Measurements from ENCODE around the gene SMCO3.

Gene SMCO3

DNA sequence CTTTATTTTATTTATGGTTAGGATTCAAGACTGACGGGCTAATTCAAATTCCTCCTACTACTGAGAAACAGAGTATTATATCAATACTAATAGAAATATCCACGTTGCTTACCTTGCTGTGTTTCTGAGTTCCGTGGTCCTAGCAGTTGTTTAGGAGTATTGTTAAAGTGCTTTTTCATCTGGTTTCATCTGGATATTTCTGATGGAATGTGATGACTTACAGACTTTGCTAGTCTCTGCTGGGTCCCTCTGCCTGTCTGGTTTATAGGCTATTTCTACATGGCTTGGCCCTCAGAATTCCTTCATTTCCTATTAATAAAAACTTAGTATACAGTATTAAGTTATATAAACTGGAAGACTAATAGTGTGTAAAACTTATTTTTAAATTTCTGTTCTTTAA, at the start of gene SMCO3:
Gene SMCO3 (minus strand): TSS at position 169 of the 400 bp plus-strand sequence. CDS start 7,502 bp downstream, outside the sequence.
- DNase-seq, result no peak

DNA sequence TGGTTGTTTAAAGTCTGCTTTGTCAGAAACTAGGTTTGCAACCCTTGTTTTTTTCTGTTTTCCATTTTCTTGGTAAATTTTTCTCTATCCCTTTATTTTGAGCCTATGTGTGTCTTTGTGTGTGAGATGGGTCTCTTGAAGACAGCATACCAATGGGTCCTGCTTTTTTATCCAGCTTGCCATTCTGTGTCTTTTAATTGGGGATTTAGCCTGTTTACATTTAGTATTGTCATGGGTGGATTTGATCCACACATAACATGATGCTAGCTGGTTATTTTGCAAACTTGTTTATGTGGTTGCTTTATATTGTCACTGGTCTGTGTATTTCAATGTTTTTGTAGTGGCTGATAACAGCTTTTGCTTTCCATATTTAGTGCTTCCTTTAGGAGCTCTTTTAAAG, 46.5 kb upstream of the SMCO3 start:
- no peak for DNase-seq

DNA sequence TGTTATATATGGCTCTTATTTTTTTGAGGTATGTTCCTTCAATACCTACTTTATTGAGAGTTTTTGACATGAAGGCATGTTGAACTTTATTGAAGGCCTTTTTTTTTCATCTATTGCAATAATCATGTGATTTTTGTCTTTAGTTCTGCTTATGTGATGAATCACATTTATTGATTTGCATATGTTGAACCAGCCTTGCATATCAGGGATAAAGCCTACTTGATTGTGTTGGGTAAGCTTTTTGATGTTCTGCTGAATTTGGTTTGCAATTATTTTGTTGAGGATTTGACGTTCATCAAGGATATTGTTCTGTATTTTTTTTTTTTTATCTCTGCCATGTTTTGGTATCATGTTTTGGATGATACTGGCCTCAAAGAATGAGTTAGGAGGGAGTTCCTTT, 44.5 kb upstream of the SMCO3 start:
- DNase-seq, result no peak

DNA sequence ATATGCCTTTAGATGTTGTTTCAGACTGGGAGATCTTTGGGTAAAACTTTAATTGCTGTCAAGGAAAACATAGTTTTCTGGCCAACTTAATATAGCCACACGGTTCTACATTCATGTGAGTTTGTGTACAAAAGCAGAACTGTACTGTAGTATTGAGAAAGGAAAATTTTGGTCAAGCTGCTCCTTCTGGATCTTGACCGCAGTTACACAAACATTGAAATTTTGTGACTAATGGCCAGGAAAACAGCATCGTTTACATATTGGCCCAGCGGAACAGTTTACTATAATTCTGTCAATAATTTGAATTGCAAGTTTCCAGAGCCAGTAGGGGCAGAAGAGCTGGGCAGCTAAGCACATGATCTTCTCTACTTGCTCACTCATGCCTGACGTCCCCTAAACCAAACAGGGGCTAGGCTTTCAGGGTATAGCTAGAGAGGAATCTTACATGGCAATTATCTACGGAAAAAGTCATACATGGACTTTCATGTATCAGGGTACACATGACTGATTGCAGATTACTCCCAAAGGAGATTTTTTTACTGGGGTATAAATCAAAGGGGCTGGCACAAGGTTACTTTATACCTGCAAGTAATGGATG, 40.7 kb upstream of the SMCO3 start:
- DNase-seq, result no peak

DNA sequence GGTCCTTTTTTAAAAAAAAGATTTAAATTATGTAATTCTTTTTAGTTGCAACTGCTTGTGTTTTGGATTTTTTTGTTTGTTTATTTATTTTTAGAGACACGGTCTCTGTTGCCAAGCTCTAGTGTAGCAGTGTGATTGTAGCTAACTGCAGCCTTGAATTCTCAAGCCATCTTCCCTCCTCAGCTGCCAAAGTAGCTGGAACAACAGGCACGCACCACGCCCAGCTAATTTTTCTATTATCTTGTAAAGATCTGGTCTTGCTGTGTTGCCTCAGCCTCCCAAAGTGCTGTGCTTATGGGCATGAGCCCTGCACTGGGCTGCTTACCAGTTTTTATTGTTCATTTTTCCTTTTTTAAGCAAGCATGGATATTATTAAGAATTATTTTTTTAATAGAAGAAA, 40.0 kb upstream of the SMCO3 start:
- DNase-seq, result no peak

DNA sequence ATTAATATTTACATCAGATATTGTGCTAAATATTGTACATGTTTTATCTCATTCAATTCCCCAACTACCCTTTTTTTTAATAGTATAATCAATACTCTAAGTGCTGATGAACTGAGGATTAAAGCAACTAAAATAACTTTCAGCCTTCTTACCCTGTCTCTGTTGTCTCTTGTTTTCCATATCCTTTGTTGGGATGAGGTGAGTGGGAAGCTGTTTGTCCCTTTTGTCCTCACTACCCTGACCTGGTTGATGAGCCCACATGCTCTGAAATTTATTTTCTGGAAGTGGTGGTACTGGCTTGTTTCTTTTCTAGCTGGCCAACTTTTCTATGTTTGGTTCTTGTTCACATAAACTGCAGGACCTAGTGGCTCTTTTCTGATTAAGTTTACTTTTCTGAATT, 38.9 kb upstream of the SMCO3 start:
- DNase-seq, result no peak

DNA sequence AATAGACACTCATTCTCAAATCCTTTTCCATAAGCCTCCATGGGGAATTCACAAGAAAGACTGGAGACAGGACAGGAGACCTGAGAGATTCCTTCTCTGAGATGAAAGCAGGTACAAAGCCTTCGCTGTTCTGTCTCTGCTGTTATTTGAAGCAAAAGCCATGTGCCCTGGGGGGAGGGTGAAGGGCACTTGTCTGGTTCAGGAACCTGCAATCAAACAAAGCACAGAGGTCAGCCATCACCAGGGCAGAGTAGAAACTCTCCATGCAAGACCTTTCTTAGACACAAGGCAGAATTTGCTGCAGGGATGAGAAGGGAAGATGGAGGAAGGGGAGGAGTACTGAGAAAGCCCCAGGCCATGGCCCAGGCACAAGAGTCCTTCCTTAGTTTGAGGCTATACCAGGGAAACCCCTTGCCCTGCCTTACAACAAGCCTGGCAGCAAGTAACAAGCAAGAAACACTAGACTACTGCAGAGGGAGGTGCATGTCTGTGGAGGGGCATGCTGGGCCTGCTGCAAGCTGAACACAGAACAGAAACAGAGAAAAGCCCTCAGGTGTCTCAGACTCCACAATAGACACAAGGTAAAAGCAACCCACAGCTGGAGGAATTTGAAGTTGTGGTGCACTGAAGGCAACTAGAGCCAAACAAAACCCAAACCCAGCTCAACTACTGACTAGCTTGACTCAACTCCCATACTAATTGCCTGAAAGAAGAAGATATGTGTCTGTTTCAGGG, 37.1 kb upstream of the SMCO3 start:
- no peak for DNase-seq

DNA sequence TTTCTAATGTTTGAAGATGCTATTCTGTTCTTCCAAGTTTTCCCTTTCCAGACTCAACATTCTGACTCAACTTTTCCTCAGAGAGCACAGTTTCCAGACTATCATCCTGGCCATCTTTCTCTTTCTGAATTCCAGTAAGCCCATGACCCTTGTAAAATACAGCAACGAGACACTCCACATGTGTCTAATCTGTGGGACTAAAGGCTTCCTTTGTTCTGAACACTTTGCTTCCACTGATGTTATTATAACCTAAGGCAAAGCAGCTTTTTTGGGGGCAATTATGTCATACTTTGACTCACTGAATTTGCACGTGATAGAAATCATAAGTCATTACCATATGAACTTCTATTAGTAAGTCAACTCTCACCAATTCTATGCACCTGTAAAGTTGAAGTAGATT, 35.7 kb upstream of the SMCO3 start:
- DNase-seq, result no peak

DNA sequence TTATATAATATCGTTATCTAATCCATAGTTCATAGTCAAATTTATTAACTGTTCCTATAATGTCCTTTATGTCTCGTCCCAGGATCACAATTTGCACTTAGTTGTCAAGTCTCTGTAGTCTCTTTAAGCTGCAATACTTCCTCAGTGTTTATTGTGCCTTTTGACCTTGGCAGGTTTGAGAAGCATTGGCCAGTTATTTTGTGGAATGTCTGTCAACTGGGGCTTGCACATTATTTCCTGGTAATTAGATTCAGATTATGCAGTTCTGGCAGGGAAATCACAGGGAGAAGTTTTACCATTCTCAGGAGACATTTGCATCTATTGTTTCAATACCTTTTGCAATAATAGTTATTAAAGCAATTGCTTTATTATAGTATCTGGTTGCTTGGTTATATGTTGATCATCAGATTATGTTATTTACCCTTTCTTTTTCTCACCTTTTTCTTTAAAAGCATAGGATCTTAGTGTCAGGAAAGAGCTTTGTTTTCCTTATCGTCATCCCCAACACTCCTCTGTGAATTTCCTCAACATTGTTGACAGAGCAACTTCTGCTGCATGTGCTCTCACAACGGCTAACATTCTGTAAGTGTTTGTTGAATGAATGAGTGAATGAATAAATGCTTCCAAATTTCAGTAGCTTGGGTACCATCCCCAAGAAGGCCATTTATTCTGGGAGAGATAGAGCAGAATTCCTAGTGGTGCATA, 33.0 kb upstream of the SMCO3 start:
- no peak for DNase-seq

DNA sequence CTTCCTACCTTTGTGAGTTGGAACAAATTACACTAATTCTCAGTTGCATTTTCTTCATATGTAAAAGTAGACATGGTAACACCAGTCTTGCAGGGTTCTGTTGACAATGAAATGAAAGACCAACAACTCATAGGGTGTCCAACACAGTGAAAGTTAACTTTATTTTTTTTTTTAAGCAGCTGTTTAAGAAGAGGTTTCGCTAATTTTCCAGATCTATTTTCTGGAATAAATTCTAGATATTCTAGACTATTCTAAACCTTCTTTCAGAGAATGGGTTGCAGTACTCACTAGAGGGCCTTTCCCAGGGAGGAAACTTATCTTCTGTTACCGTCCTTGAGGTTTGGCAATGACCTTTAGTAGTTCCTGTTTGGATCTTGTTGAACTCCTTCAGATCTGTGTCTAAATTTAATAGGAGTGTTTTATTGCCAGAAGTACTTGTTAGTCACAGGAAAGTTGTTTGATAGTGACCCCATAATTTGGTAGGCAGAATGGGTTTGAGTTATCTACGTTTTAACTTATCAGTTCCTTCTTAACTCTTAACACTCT, 32.1 kb upstream of the SMCO3 start:
- DNase-seq, result peak in 1 of 2 experiments; percentile 14

DNA sequence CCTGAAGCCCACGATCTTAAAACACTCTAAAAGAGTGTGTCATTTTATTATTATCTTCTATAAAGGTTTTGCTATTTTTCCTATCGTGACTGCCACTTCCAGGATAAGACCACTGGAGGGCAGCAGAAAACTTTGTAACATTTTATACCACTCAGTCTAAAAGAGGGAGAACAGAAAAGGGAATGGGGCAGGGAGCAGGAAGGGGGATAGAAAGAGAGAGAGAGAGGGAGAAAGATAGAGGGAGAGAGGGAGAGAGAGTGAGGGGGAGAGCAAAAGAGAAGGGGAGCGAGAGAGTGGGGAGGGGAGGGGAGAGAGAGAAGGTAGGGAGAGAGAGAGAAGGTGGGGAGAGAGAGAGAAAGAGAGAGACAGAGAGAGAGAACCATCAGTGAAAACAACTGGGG, 31.4 kb upstream of the SMCO3 start:
- peak; percentile 44 to 48 for DNase-seq

DNA sequence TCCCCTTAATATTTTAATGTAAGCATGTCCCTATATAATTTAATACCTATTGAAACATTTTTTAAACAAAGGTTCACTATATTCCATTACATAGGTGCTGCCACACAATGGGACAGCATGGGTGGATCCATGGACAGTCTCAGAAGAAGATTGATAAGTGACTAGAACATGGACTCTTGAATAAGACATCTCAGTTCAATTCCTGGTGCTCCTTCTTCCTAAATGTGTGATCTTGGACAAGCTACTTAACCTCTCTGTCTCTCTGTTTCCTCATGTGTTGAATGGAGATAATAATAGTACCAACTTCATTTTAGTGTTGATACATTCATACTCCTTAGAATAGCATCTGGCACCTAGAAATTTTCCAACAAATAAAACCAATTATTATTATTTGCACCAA, 30.4 kb upstream of the SMCO3 start:
- no peak for DNase-seq

DNA sequence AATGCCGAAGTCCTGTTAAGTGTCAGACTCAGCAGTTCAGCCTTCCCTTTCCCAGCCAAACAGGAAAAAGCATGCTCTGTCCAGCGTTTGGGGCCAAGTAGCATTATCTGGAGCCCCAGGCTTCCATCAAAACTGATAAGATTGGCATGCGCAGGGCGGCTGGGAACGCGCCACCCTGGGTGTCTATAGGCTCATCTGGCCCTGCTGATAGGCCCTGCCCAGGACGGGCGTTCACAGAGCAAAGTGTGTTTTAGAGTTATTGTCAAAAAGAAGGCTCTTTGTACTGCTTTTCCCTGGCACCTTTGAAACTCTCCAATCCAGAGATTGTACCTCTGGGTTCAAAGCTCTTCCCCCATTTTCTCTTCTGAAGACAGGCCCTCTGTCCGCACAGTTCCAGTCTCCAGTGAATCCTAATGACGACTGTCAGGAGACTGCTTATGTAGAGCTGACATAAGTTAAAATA, 29.5 kb upstream of the SMCO3 start, which contains the start of gene ART4:
Gene ART4 (minus strand): TSS at position 102 of the 463 bp plus-strand sequence. CDS start 413 bp downstream, outside the sequence.
- DNase-seq, result no peak

DNA sequence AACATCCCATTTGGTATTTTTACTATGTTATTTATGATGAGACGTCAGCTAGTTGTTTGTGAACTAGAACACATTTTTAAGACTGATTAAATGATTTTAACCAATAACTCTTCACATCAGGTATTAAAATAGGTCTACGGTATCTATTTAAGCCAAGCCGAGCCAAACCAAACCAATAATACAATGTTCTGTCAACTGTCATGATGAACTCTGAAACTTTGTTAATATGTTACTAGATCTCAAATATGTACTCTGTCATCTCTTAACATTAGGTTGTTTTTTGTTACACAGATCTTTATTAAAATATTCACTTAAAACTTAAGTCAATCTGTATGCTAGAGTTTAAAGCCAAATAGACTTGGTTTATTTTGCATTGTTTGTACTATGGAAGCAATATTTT, 28.3 kb upstream of the SMCO3 start:
- no peak for DNase-seq

DNA sequence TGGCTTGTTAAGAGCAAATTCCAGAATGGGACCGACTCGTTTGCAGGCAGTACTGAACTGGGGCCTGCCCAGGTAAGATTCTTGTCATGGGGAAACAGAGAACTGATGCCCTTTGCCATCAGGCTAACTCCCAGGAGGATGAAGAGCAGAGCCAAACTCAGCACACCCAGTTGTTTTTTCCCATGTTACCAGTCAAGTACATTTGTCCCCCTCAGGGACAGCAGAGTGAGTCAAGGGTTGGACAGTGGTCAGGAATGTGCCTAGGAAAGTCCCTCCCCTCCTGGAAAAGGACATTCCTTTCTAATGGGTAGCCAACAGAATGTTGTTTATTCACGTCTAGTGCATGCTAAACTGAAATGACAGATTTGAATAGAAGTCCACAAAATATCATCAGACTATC, 27.8 kb upstream of the SMCO3 start:
- no peak for DNase-seq

DNA sequence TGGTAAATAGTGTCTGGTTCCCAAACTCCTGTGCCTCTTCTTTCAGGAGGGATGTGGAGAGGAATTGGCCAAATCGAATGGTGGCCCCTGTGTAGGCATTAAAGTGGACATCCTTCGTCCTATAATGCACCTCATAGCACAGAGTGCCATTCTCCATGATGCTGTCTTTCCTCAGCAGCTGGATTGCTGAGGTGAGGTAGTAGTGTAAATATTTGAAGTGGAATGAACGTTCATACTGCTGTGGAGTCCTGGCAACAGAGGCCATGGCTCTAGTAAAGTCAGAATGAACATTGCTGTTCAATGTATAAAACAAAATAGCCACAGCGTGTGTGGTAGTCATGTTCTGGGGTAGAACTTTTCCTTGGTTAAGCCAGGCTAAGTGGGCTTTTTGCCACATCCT, 26.6 kb upstream of the SMCO3 start:
- DNase-seq, result no peak

DNA sequence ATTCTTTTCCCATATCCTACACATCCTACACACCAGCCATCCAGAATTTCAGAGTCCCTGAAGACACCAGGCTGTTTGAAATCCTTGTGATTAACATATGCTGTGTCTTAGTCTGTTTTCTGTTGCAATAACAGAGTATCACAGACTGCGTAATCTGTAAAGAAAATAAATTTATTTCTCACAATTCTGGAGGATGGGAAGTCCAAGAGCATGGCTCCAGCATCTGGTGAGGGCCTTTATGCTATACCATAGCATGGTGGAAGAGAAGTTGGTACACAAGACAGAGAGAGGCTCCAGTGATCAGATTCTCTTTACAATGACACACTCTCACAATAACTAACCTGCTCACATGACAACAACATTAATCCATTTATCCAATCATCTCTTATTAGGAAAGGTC, 25.3 kb upstream of the SMCO3 start:
- DNase-seq, result no peak

DNA sequence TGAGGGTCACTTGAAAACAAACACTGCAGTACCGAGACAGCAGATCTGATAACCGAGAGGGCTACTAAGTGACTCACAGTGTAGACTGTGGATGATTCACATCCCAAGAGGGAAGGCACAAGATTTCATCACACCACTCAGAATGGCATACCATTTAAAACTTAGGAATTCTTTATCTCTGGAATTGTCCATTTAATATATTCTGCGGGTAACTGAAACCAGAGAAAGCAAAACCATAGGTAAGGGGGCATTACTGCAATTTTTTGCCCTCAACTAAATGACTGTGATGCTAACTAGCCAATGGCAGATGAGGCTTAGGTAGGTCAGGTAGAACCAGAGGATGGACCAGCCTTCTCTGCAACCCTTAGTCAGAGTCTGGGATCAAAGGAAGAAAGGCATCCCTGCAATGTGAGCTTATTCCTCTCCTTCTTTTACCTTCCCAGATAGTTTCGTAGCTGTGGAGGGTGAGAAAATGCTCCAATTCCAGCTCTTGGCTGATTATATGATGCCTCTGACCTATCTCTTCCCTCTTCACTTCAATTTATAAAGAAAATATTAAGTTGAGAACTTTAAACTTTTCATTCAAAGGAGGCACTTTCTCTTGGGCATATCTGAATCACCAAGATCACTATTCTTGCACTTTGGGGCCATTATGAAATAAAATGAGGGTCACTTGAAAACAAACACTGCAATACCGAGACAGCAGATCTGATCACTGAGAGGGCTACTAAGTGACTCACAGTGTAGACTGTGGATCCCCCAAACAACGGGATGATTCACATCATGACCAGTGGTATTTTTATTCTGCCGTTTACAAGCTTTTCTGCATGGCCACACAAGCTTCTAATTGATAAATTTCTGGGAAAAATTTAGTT, 22.6 kb upstream of the SMCO3 start:
- no peak for DNase-seq

DNA sequence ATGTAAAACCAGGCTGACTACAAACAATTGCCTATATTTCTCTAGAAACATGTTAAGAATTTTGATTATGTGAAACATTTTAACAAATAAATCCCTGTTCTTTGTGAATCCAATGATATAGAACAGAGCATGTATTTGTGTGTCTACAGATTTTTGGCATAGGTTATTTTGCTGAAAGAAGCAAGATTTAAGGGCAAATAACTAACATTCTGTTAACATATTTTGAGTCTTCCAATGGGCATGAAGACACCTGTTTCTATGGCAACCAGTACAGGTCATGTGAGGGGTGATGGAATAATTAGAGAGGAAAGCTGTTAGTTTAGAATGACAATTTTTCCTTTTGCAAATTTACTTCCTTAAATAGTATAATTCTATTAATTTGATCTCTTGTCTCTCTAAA, 20.5 kb upstream of the SMCO3 start:
- DNase-seq, result no peak

DNA sequence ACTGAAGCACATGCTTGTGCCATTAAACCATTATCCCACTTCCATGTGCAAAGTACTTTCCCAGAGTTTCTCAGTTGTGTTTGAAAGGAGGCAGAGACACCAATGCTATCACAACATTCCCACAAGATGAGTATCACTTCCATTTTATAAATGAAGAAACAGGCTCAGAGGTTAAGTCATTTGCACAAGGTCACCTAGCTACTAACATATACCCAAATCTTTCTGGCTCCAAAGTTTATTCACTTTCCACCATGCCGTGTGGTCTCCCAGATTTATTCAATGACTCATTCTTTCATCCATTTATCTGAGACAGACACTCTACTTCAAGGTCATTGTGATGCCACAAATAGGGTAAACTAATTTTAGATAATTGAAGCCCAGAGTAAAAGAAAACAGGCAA, 20.0 kb upstream of the SMCO3 start:
- DNase-seq, result no peak

DNA sequence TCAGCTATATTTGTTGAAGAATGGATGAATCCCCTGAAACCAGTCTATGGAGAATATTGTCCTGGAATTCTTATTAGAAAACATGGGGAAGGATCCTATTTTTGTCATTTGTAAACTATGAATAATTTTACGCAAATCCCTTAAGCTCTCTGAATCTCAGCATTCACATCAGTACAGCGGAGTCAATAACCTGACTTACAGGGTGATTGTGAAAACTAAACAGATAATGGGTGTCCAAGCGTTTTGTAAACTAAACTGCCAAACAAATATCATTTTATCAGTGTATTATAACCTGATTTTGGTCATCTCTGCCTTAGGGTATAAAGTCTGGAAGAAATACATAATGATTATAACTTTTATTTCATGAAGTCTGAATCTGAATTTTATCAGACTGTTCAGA, 19.4 kb upstream of the SMCO3 start:
- no peak for DNase-seq

DNA sequence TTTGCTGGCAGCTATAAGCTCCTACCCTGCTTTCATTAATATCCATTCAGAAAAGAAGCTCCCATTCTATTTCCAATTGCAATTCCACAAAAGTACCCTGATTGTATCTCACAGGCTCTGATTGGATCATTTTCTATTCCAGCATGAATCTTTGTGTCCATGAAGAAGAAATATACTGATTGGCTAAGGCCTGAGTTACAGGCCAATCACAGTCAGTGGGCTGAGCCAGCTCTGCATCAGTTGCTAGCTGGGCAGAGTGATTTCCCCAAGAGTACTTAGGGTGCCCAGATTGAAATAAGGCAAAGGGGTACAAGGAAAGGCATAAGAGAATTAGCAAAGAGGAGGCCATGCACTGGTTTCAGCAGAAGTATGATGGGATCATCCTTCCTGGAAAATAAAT, 14.9 kb upstream of the SMCO3 start:
- no peak for DNase-seq

DNA sequence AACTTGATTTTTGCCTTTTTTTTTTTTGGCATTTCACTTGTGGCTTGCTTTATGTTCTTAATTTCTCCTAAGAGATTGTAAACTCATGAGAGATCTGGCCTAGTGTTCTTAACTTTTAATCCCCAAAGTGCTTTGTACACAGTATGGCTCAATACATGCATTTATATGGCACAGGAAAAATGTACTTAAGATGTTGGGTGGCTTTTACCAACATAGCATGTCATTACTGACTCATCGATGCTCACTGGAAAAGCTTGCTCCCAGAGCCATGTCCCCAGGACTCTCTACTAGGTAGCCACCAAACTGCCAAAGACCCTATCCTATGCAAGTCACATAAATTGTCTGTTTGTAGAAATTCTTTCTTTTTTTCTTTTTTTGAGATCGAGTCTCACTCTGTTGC, 13.1 kb upstream of the SMCO3 start:
- no peak for DNase-seq
